OCI-LY1 (cell line): ENCODE results near the gene TSPAN19.

Experiments
- CTCF ChIP-seq: fragments of 200-600 bp; sonication (generic), shearing (Covaris generic); IDR thresholded peaks from 2 replicates; pipeline ENCODE4 v1.5.1; 2017; ENCODE audit warnings: mild to moderate bottlenecking, antibody characterized with exemption, low read length, moderate library complexity, mixed read lengths
- EZH2 ChIP-seq: fragments of 200-600 bp; sonication (generic), shearing (Covaris generic); IDR thresholded peaks from 2 replicates; pipeline ENCODE4 v1.8.0; 2017; ENCODE audit warnings: borderline replicate concordance, mixed run types, mild to moderate bottlenecking, antibody characterized with exemption, low read length, moderate library complexity, mixed read lengths

DNA sequence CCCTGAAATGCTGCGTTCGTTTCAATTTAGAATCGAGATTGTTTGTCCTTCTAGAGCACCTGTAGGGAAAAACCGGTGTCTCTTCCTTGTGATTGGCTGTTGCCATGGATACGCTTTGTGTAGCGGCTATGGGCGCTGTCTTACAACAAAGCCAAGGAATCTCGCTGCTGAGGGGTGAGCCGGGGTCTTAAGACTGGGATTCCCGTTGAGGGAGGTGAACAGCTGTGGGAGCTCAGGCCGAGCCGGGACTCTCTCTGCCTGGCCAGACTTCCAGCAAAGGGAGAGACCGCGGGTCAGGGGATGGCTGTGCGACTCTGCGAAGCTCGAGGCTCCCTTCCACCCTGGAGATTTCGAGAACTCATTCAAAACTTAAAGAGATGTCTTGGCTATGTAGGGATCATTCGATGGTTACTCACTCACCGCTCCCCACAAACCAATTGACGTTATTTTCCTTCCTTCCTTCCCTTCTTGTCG lies at the start of gene TSPAN19, which contains the start of gene LRRIQ1:
- TF ChIP-seq CTCF (no peak), EZH2 (no peak)
